NCI-H146 treated with DMSO at 0.1 percent for 48 hours (cell line): ENCODE measurements around the gene ATRX.
"Not testable (repeated sequence)": the region's sequence is repeated elsewhere in the genome, so short reads cannot be mapped to it uniquely, and the experiment has no call there.

Experiments
- DNase-seq: peaks from one replicate; lab custom pipeline; 2025; ENCODE audit not compliant: unreplicated experiment; lab: John Stamatoyannopoulos, UW

The ATRX gene

GRCh38 chrX:77622233-77622632, 163.8 kb downstream of the ATRX start:
- no peak for DNase-seq

- DNase-seq: not testable (repeated sequence)
Observed at GRCh38 chrX:77621453-77621852, 164.6 kb downstream of the ATRX start.

GRCh38 chrX:77617206-77617605, 168.8 kb downstream of the ATRX start:
- no peak for DNase-seq

- no peak for DNase-seq
Observed at GRCh38 chrX:77603635-77604336, 182.2 kb downstream of the ATRX start.

- DNase-seq: no peak
Observed at GRCh38 chrX:77597511-77597910, 188.5 kb downstream of the ATRX start.

- no peak for DNase-seq
Observed at GRCh38 chrX:77597090-77597489, 188.9 kb downstream of the ATRX start.

- no peak for DNase-seq
Observed at GRCh38 chrX:77595848-77596247, 190.2 kb downstream of the ATRX start.

- no peak for DNase-seq
Observed at GRCh38 chrX:77572322-77572721, 213.7 kb downstream of the ATRX start.

GRCh38 chrX:77565278-77565677, 220.7 kb downstream of the ATRX start:
- DNase-seq: no peak

GRCh38 chrX:77564823-77565222, 221.2 kb downstream of the ATRX start:
- no peak for DNase-seq

- no peak for DNase-seq
Observed at GRCh38 chrX:77561372-77561771, 224.6 kb downstream of the ATRX start.

- DNase-seq: no peak
Observed at GRCh38 chrX:77556276-77556675, 229.7 kb downstream of the ATRX start.

- no peak for DNase-seq
Observed at GRCh38 chrX:77548751-77549150, 237.3 kb downstream of the ATRX start.

- not testable (repeated sequence) for DNase-seq
Observed at GRCh38 chrX:77539778-77540177, 246.2 kb downstream of the ATRX start.

GRCh38 chrX:77531261-77531660, 254.8 kb downstream of the ATRX start:
- DNase-seq: not testable (repeated sequence)

- DNase-seq: no peak
Observed at GRCh38 chrX:77528034-77528433, 258.0 kb downstream of the ATRX start.

- DNase-seq: no peak
Observed at GRCh38 chrX:77527233-77528001, 258.6 kb downstream of the ATRX start.

GRCh38 chrX:77519765-77520164, 266.3 kb downstream of the ATRX start:
- DNase-seq: no peak

GRCh38 chrX:77514177-77514576, 271.8 kb downstream of the ATRX start:
- no peak for DNase-seq

GRCh38 chrX:77510007-77510406, 276.0 kb downstream of the ATRX start:
- no peak for DNase-seq

- DNase-seq: no peak
Observed at GRCh38 chrX:77505227-77505626, 280.8 kb downstream of the ATRX start.

- DNase-seq: peak; percentile 2
Observed at GRCh38 chrX:77502951-77503525, 283.0 kb downstream of the ATRX start.
